WTC11 (cell line): ENCODE data around the gene RUNX2.

Source experiments
- ATF1 ChIP-seq: sonication (generic); formaldehyde crosslinking; IDR thresholded peaks from 2 replicates; pipeline ENCODE4 v1.8.1; 2023; ENCODE audit warnings: mild to moderate bottlenecking, moderate library complexity, missing genetic modification reagents
- FOXP1 ChIP-seq: sonication (generic); formaldehyde crosslinking; IDR thresholded peaks from 2 replicates; pipeline ENCODE4 v1.8.0; 2022; ENCODE audit warnings: missing genetic modification reagents, mild to moderate bottlenecking, moderate library complexity, borderline replicate concordance
- SP1 ChIP-seq: sonication (generic); formaldehyde crosslinking; conservative IDR thresholded peaks from 2 replicates; pipeline ENCODE4 v1.8.1; 2022; ENCODE audit warnings: missing genetic modification reagents

DNA sequence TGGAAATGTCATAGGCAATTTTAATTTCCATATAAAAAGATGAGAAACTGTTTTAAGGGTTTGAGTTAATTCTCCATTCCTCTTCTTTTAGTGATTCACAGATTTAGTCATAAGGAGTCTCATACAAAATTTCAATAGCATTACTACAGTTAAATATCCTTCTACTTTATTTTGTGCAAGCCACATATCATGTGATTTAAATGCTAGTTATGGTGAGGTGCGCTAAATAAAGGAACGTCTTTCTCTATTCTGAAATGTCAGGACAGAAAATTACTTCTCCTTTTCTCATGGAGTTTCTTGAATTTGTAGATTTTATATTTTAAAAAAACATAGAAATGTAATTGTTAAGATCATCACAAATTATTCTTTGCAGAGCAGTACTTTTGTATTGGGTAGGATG lies 99.6 kb downstream of the RUNX2 start:
- TF ChIP-seq FOXP1 (CRISPR knock-in tag) (no peak), SP1 (CRISPR knock-in tag) (no peak), ATF1 (CRISPR knock-in tag) (no peak)
